Heart left ventricle (tissue), 16 donors: ENCODE measurements around the gene SIVA1. TPM values are rescaled to one million over a fixed set of nuclear protein-coding genes. Genes with fewer than 3 reads are reported as not detected.
A peak's percentile ranks its signal among the peaks of the same experiment; 100 is the strongest.

Experiments used
- ATAC-seq, 4 donors: fragments of 200-7000 bp; cut with Tn5 transposase; one replicate each; pipeline ENCODE4 v1.9.1; 2020 to 2022; ENCODE audit warnings: moderate library complexity in 4 of 4, mild to moderate bottlenecking in 3 of 4, moderate number of reproducible peaks in 1 of 4
- DNase-seq, 5 donors: peaks; one replicate each; pipeline ENCODE4 v3.0.0-alpha.2; 2020
- H3K27ac ChIP-seq, 12 donors: fragments of 200-600 bp; sonication (generic) in 4 of 12; one replicate each; pipeline versions ENCODE4 v1.5.0 to v1.8.0; 2016 to 2022; ENCODE audit warnings: mild to moderate bottlenecking in 2 of 12
- H3K27me3 ChIP-seq, 9 donors: fragments of 200-600 bp; sonication (generic) in 2 of 9; one replicate each; pipeline versions ENCODE4 v1.5.1 to v1.8.0; 2016 to 2022; ENCODE audit warnings: mild to moderate bottlenecking in 3 of 9
- H3K36me3 ChIP-seq, 9 donors: fragments of 200-600 bp; sonication (generic) in 2 of 9; one replicate each; pipeline versions ENCODE4 v1.5.0 to v1.8.0; 2018 to 2022; ENCODE audit warnings: mild to moderate bottlenecking in 2 of 9
- H3K4me1 ChIP-seq, 12 donors: fragments of 200-600 bp; sonication (generic) in 4 of 12; one replicate each; pipeline versions ENCODE4 v1.5.0 to v1.8.0; 2016 to 2022; ENCODE audit warnings: mild to moderate bottlenecking in 3 of 12
- H3K4me3 ChIP-seq, 12 donors: fragments of 200-600 bp; sonication (generic) in 4 of 12; one replicate each; pipeline versions ENCODE4 v1.5.0 to v1.8.0; 2017 to 2022; ENCODE audit warnings: mild to moderate bottlenecking in 9 of 12, moderate library complexity in 4 of 12
- H3K9me3 ChIP-seq, 12 donors: fragments of 200-600 bp; sonication (generic) in 4 of 12; one replicate each; pipeline versions ENCODE4 v1.5.0 to v1.8.0; 2016 to 2022; ENCODE audit warnings: mild to moderate bottlenecking in 1 of 12
- POLR2A ChIP-seq, 2 donors: fragments of 450-650 bp; IDR thresholded peaks; one replicate each; pipeline ENCODE4 v1.6.1; 2017; ENCODE audit warnings: antibody characterized with exemption in 2 of 2, mild to moderate bottlenecking in 2 of 2, moderate library complexity in 2 of 2
- WGBS, 4 donors: extraction: QIAGEN DNeasy Blood & Tissue Kit in 2 of 4; methylation state at CpG; one replicate each; pipeline versions ENCODE4 v1.1.5 to v1.1.7; 2013 to 2018; 5-methylcytosine and 5-hydroxymethylcytosine counted together
- intact Hi-C, 10 donors: fragments of 100-400 bp; cut with DNase I; formaldehyde crosslinking; loops; one replicate each; pipeline versions ENCODE4 v1.11.1 to v1.14.2; 2022
- polyA plus RNA-seq, 2 donors: library from polyadenylated mRNA; stranded (reverse); fragments of 200-250 nt; gene quantifications; one replicate each; pipeline ENCODE4 v1.2.3, GENCODE V29; 2013
- total RNA-seq, 9 donors: library from RNA; depleted of rRNA in 2 of 9; stranded (reverse); fragments of >200 nt in 2 of 9; fragmentation: NEBNext Ultra II Directional in 3 of 9; extraction: Animal tissue kit (Norgen Biotek cat#: 25700) in 3 of 9; gene quantifications; one replicate each; pipeline versions ENCODE4 v1.1.0 to v1.2.4, GENCODE V29; 2016 to 2023
- TF ChIP-seq, protein P1 (sequence below), 12 donors: fragments of 200-600 bp; sonication (generic) in 4 of 12; IDR thresholded peaks; one replicate each; pipeline versions ENCODE4 v1.5.0 to v1.8.0; 2018 to 2022; ENCODE audit warnings: antibody characterized with exemption in 12 of 12, mild to moderate bottlenecking in 5 of 12
- donor health status: ischemic (EF 13 %, LVEDD 7.1; RV severe dilation, severe dysfunction).
- donor health status: healthy with polysubstance abuse.
- donor health status: DM: no; HTN: yes; CAD: no.
- donor health status: DM: no; HTN: no; CAD: no.
- donor health status: ischemic (EF 25% LVEDD 6.9; RV normal size, moderate dysfunction).
- donor health status: ischemic (EF 25% LVEDD 5.7; RV mildly dilated, moderate dysfunction).
- donor health status: healthy.
- donor health status: DM: yes; HTN: yes; CAD: no.
- donor health status: ischemic (EF 35%, LVEDD 5.7; RV mildly dilated, moderate dysfunction).
- donor health status: nonischemic (EF 11% LVEDD 7.7; RV severe dilation, severe dysfunction).
- donor health status: DM: yes; HTN: yes; CAD: no.
- donor health status: PGD.
- donor health status: ischemic (EF 29% LVEDD 5.4; RV normal size, mild dysfunction).
- donor health status: nonischemic (EF 23%, LVEDD 6.1; RV moderate dilation, normal function).

The SIVA1 gene
- total and polyA plus RNA-seq, 11 donors, result 41.0 to 203 (median 57.4) TPM

DNA sequence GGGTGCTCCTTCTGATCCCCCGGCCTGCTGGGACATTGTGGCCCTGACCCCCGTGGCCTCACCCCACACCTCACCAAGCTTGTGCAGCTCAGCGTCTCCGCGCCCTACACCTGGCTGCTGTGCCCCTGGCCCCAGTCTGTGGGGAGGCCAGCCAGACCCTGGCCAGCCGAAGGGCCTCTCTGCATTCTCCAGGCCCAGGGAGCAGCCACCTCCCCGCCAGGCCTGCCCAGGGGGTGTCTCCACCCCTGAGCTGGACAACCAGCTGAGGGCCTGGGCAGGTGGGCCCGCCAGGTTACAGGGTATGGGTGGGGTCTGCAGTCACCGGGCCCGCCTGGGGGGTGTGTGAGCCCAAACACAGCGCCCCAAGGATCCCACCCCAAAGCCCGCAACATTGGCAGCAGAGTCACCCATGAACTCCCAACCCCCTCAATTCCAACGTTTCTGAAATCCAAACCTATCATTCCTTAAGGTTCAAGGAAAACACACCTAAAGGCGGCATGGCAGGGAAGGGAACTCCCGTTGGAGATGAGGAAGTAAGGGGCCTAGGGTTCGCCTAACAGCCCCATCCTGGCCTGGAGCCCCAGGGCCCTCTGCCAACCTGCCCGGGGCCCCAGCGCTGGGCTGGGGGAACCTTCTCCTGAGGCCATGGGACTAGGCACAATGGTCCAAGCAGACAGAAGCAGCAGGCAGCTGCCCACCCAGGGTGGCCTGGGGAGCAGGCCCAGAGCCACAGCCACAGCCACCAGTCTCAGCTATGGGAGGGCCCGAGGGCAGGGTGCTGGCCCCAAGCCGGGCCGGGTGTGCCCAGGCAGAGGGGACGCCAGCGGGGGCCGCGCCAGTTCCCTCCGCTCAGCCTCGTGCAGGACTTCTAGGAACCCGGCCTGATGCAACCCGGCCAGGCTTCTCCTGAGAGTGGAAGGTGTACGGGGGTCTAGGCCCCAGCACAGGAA, 34.1 kb downstream of the SIVA1 start:
- WGBS, 4 donors, result 85 to 92% (median 85%) methylated on average over 23 to 30 of the region's 30 CpGs
- peaks cover 0 to 67% (median 30%) of the 10 kb centered on the region in 12 donors for H3K4me1 ChIP-seq
- TF ChIP-seq, protein P1, sequence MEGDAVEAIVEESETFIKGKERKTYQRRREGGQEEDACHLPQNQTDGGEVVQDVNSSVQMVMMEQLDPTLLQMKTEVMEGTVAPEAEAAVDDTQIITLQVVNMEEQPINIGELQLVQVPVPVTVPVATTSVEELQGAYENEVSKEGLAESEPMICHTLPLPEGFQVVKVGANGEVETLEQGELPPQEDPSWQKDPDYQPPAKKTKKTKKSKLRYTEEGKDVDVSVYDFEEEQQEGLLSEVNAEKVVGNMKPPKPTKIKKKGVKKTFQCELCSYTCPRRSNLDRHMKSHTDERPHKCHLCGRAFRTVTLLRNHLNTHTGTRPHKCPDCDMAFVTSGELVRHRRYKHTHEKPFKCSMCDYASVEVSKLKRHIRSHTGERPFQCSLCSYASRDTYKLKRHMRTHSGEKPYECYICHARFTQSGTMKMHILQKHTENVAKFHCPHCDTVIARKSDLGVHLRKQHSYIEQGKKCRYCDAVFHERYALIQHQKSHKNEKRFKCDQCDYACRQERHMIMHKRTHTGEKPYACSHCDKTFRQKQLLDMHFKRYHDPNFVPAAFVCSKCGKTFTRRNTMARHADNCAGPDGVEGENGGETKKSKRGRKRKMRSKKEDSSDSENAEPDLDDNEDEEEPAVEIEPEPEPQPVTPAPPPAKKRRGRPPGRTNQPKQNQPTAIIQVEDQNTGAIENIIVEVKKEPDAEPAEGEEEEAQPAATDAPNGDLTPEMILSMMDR (IDR thresholded peaks at IDR 0.05), result no peak
- TF ChIP-seq POLR2A (IDR thresholded peaks at IDR 0.05), result no peak
- peaks cover 0 to 60% (median 35%) of the 10 kb centered on the region in 9 donors for H3K36me3 ChIP-seq
- H3K9me3 ChIP-seq, result no peaks in the 10 kb centered on the region
- no peaks in the 10 kb centered on the region for H3K27me3 ChIP-seq
- DNase-seq (peak in 1 of 5 donors; percentile 21), ATAC-seq (no peak)
- intact Hi-C loops, result no loop called here
- H3K4me3 ChIP-seq, result no peak overlapping the region
- H3K27ac ChIP-seq, result peak overlapping the region in 3 of 12 donors; percentile 5 to 78 (median 10)

DNA sequence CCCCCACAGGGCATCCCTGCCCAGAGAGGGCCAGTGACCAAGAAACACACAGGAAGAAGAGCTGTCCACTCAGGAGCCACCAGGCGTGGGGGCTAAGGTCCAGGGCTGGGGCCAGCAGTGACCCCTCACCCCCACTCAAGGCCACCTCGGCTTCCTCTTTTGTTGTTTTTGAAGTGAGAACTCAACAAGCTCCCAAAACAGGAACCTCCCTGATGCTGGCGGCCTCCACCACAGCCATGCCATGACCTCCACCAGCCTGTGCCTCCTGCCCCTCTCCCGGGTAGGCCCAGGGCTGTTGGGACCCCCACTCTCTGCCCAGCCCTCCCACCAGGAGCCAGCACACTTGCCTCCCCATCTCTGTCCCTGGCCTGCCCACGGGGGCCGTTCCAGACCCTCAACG, 34.8 kb downstream of the SIVA1 start:
- Histone ChIP-seq H3K27ac (peak overlapping the region in 1 of 12 donors; percentile 78), H3K36me3 (peaks cover 0 to 63% (median 35%) of the 10 kb centered on the region in 9 donors), H3K4me3 (no peak overlapping the region), H3K27me3 (no peaks in the 10 kb centered on the region), H3K9me3 (no peaks in the 10 kb centered on the region), H3K4me1 (peaks cover 0 to 75% (median 37%) of the 10 kb centered on the region in 12 donors)
- no peak for TF ChIP-seq POLR2A (IDR thresholded peaks at IDR 0.05)
- TF ChIP-seq, protein P1 (IDR thresholded peaks at IDR 0.05), result no peak
- ATAC-seq (no peak), DNase-seq (peak in 2 of 5 donors; percentile 53)
- WGBS, 4 donors, result 80 to 100% (median 87%) methylated on average over 7 of the region's 7 CpGs
- intact Hi-C loops, result no loop called here

DNA sequence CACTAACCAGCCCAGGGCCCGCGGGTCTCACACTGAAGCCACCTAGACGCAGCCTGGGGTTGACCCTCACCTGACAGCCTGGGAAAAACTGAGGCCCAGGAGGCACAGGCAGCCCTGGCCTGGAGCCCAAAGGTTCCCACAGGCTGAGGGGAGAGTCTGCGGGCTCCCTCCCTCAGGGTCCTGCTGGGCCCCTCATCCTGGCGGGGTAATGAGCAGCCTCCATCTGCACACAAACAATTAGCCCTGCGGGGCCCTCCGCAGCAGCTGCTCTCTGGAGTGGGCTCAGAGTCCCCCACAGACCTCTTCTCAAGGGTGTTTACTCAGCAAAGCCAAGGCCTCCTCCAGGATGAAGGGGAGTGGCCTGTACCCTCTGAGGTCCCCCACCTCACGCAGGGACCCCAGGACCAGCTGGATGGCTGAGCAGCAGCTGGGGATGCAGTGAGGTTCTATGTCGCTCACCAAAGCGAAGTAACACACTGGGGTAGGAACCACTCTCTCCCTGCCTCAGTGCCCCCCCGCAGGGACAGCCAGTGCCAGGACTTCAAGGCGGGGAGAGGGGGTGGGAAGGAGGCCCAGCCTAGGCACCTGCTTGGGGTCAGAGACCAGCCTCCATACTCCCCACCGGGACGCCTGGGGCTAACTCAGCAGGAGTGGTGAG, 35.3 kb downstream of the SIVA1 start:
- DNase-seq (peak in 1 of 5 donors; percentile 24), ATAC-seq (no peak)
- Histone ChIP-seq H3K4me3 (no peak overlapping the region), H3K27me3 (no peaks in the 10 kb centered on the region), H3K9me3 (no peaks in the 10 kb centered on the region), H3K36me3 (peaks cover 0 to 63% (median 35%) of the 10 kb centered on the region in 9 donors), H3K27ac (peak overlapping the region in 1 of 12 donors; percentile 78), H3K4me1 (peaks cover 0 to 80% (median 42%) of the 10 kb centered on the region in 12 donors)
- intact Hi-C loops, result no loop called here
- TF ChIP-seq, protein P1 (IDR thresholded peaks at IDR 0.05), result no peak
- TF ChIP-seq POLR2A (IDR thresholded peaks at IDR 0.05), result no peak
- WGBS, 4 donors, result 91 to 94% (median 94%) methylated on average over 8 to 14 of the region's 14 CpGs
